Activated CD8-positive, alpha-beta memory T cell treated with anti-CD3 and anti-CD28 coated beads, Interleukin-2, amount 50 U/mL, for 24 hours (primary cell): ENCODE measurements around the gene STUB1.
A peak's percentile ranks its signal among the peaks of the same experiment; 100 is the strongest.

Experiments used
- DNase-seq: peaks from one replicate; pipeline ENCODE4 v3.0.0-alpha.2; 2020; ENCODE audit errors: extremely low read depth

The STUB1 gene

GRCh38 chr16:667113-667779 lies 13.0 kb upstream of the STUB1 start:
- no peak for DNase-seq

GRCh38 chr16:667780-668518 lies 12.3 kb upstream of the STUB1 start, which contains the start of gene RHOT2:
TSS of gene RHOT2 (plus strand) at chr16:668132. CDS start at chr16:668200, 68 bp downstream.
- peak; percentile 81 for DNase-seq

GRCh38 chr16:668519-669171 lies 11.6 kb upstream of the STUB1 start:
- DNase-seq, result no peak

- DNase-seq, result no peak
Observed at GRCh38 chr16:669666-670065, 10.5 kb upstream of the STUB1 start.

GRCh38 chr16:670485-671352 lies 9.5 kb upstream of the STUB1 start:
- DNase-seq, result no peak

GRCh38 chr16:671353-672131 lies 8.7 kb upstream of the STUB1 start:
- no peak for DNase-seq

GRCh38 chr16:672371-672770 lies 7.8 kb upstream of the STUB1 start:
- no peak for DNase-seq

GRCh38 chr16:672851-673250 lies 7.4 kb upstream of the STUB1 start:
- no peak for DNase-seq

- DNase-seq, result no peak
Observed at GRCh38 chr16:673399-673991, 6.7 kb upstream of the STUB1 start.

GRCh38 chr16:674214-674881 lies 5.9 kb upstream of the STUB1 start:
- DNase-seq, result no peak

GRCh38 chr16:674968-675883 lies 5.0 kb upstream of the STUB1 start, which contains the start of gene RHBDL1:
TSS of gene RHBDL1 (plus strand) at chr16:675671. CDS start at chr16:675791, 120 bp downstream.
- no peak for DNase-seq

GRCh38 chr16:675884-676564 lies 4.2 kb upstream of the STUB1 start:
- DNase-seq, result no peak

GRCh38 chr16:676565-676902 lies 3.7 kb upstream of the STUB1 start:
- DNase-seq, result no peak

- no peak for DNase-seq
Observed at GRCh38 chr16:676913-677312, 3.3 kb upstream of the STUB1 start.

GRCh38 chr16:677316-678190 lies 2.7 kb upstream of the STUB1 start:
- no peak for DNase-seq

- no peak for DNase-seq
Observed at GRCh38 chr16:678209-678857, 1.9 kb upstream of the STUB1 start.
